Stimulated activated CD4-positive, alpha-beta T cell treated with anti-CD3 and anti-CD28 coated beads, Interleukin-2, amount 100 ng/mL, for 48 hours (primary cell): ENCODE data around the gene CHRNA4.

Source experiments
- DNase-seq, 2 donors: peaks; one replicate each; pipeline ENCODE4 v3.0.0-alpha.2; 2020

Gene CHRNA4

DNA sequence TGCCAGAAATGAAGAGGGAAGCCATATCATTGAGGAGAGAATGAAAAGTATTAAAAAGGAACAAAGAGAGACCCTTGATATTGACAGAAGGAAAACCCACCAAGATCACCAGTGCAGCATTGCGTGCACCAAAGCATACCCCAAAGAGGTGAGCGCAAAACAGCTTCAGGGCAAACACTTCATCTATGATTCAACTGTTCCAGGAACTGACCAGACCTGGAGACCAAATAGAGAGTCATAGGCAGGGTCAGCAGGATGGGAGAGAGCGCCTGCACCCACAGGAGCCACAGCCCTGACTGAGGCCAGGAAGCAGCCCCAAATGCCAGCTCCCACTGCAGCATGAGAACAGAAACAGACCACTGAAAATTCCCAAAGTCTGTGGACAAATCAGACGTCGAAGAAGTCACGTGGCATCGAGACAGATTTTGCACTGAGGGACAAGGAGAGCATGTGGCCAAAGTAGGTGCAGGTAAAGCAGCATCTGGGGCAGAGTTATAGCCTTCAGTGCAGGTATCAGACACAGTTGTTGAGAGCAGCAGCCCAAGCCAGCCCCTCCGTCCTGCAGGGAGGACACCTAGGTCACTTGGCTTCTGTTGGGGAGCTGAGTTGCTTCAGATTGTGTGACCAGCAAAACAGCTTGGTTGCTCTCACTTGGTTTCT, 29.3 kb downstream of the CHRNA4 start:
- no peak for DNase-seq

GRCh38 chr20:63330940-63331339, 30.2 kb downstream of the CHRNA4 start:
- no peak for DNase-seq

- DNase-seq: no peak
Observed at GRCh38 chr20:63330084-63330760, 30.9 kb downstream of the CHRNA4 start.

DNA sequence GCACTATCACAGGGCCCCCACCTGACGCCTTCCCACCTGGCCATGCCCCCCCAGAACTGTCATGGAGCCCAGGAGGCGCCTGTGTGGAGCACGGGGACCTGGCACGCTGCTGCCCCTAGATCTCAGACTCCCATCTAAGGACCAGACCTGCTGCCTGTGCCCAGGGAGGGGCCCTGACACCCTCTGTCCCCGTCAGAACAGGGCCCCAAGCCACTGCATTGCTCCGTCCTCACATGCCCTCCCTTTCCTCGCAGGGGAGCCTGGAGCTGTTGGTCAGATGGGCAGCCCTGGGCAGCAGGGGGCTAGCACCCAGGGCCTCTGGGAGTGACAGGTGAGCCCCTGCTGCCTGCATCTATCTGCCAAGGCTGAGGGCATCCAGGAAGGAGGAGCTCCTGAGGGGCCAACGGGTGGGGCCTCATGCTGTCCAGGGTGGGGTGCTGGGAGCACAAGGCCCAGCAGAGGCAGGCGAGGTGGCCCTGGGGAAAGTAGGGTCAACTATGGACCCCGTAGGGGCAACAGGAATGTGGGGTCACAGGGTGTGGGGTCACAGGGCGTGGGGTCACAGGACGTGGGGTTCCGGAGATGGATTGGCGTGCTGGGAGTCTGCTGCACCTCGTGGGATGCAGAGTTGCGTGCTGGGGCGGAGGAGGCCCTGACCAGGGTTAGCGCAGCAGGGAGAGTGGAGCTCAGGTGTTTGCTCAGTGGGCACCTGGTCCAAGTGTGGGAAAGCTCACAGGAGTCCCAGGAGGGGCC, 31.6 kb downstream of the CHRNA4 start:
- DNase-seq: no peak

DNA sequence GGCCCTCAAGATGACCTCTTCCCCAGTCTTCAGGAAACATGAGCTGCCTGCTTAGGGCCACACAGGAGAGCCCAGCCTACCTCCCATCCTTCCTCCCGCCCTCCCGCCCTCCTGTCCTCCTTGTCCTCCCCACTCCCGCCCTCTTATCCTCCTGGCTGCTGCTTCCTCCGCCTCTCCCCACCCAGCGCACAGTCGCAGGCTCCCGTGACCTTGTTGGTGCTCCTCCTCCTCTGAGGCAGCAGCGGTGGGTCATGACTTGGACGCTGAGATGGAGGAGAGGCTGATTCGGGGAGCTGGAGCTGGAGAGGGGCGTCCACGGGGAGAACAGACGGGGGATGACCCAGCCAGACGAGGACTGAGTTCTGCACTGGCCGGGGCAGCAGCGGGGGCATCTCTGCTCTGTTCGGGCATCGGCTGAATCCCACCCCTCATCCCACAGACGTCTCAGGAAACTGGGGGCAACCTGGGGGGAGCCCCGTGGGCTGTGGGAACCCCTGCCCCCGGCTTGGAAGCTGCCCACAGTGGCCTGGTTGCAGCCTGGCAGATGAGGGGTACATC, 32.4 kb downstream of the CHRNA4 start:
- DNase-seq: no peak

- no peak for DNase-seq
Observed at GRCh38 chr20:63328026-63328700, 33.0 kb downstream of the CHRNA4 start.

DNA sequence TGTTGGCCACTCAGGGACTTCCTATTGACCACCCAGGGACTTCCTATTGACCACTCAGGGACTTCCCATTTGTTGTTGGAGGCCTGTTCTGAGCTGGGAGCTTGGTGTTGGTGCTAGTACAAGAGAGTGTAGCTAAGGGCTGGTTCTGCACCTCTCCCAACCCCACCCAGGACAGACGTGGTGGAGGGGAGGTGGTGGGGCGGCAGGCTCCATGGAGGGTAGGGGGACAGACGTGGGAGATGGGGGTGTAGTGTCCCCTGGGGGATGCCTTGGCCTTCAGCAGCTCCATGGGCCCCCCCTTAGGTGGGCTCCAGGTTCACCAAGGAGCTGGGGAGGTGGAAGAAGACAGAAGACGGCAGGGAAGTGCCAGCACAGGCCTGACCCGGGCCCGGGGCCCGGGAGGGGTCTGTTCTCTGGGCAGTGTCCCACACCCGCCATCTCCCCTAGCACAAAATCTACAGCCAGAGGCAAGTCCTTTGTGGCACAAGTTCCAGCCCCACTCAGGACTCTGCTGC, 33.9 kb downstream of the CHRNA4 start:
- DNase-seq: no peak

DNA sequence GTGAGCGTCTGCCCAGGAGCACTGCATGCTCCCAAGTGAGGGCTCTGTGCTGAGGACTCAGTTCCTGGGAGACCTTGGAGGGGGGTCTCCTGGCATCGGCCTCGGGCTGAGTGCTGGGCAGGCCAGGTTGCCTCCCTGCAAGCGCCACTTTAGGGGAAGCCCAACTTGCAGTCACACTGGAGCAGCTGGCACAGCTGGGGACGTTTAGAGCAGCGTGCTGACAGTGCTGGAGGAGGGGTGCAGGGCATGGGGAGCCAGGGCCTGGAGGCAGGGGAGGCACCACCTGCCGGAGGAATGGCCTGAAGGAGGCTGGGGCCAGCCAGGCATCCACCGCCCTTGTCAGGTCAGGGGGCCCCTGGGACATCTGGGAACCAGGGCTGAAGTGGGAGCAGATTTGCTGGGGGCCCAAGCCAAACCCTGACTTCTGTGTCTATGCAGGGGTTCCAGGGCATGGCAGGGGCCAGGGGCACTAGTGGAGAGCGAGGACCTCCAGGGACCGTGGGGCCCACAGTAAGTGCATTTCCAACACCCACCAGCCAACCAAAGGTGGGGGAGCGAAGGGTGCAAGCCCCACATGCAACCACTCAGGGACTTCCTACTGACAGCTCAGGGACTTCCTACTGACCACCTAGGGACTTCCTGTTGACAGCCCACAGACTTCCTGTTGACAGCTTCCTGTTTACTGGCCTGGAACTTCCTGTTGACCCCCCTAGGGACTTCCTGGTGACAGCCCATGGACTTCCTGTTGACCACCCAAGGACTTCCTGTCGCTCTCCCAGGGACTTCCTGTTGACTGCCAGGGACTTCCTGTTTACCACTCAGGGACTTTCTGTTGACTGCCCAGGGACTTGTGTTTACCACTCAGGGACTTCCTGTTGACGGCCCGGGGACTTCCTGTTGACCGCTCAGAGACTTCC, 34.6 kb downstream of the CHRNA4 start:
- DNase-seq: no peak

DNA sequence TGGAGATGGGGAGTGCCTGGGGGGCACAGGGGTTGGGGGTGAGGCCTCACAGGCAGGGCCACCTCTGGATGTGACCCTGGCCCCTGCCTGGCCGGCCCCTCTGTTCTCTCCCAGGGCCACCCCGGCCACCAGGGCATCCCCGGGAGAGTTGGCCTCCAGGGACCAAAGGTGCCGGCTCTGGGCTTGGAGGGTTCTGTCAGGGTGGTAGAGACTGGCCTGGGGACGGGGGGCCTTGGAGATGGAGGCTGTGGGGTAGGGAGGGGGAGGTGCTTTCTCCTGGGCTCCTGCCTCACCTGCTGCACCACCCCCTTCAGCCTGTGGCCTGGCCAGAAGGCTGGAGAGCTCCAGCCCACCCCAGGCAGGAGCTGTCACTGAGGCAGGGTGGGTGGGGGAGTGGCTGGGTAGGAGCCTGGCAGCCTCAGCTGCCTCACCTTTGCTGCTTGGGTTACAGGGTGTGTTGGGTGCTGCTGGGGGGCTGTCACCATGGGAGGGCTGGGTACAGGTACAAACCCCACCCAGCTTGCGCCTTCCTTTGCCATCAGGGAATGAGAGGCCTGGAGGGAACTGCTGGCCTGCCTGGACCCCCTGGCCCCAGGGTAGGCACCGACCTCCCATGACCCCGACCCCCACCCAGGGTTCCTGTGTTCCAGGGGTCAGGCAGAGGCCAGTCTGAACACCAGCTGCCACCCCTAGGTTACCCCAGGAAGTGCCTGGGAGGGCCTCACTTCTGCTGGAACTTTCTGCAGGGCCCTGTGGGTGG, 35.4 kb downstream of the CHRNA4 start:
- no peak for DNase-seq

DNA sequence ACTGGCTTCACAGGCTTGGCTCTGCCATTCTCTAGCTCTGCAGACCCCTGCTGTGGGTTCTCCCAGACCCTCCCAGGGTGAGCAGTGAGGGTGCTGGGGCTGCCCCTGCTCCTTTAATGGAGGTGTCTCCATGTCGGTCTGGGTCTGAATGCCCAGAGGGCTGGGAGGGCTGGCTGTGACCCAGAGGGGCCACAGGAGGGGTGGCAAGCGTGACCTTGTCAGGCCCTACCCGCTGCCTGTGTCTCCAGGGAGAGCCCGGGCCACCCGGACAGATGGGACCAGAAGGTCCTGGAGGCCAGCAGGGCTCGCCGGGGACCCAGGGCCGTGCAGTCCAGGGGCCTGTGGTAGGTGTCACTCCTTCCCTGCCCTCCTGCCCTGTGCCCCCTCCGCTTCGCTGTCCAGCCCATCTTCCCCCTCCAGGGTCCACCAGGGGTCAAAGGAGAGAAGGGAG, 36.1 kb downstream of the CHRNA4 start:
- no peak for DNase-seq

- DNase-seq: no peak
Observed at GRCh38 chr20:63323357-63323981, 37.7 kb downstream of the CHRNA4 start.

DNA sequence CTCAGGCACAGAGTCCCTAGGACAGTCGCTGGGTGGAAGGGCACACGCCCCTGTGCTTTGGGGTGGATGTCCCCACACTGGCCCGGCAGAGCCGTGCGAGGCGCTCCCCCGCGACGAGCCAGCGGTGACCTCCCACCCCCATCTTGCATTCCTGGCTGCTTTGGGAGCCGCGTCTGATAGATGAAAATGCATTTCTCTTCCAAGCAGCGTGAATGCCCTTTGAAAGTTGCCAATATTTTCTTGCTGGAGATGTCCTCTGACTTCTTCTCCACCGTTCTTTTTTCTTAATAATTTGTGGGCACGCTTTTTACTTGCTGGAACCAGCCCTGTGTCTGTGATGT, 38.2 kb downstream of the CHRNA4 start:
- DNase-seq: no peak

DNA sequence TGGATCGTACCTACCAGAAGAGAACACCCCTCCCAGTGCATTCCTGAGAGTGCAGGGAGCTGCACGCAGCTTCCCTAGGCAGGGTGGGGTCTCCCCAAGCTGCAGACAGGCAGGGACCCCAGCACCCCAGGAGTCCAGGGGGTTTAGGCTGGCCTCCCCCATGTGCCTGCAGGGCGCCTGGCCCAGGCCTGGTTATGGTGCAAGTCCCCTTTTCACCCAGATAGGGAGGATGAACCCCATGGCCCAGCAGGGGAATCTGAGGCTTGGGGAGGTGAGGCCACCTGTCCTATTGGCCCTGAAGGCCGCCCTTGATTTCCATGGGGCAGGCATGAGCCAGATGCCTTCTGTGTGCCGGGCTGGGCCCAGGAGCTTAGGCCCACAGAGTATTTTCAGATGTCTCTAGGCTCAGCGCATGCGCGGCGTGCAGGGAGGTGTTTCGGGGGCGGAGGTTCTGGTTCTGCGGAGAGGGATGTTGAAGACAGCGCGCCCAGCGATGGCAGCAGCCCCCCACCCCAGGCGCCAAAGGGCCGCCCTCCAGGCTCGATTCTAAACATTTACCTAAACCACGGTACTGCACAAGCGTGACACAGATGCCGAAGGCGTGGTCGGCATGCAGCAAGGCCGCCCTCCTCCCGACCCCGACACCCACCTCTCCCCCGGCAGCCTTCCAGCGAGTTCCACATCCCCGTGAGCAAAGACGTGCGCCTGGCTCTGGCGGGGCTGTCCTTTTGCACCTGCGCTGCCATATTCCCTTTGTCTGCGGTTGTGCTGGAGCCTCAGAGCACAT, 38.8 kb downstream of the CHRNA4 start:
- DNase-seq: no peak

DNA sequence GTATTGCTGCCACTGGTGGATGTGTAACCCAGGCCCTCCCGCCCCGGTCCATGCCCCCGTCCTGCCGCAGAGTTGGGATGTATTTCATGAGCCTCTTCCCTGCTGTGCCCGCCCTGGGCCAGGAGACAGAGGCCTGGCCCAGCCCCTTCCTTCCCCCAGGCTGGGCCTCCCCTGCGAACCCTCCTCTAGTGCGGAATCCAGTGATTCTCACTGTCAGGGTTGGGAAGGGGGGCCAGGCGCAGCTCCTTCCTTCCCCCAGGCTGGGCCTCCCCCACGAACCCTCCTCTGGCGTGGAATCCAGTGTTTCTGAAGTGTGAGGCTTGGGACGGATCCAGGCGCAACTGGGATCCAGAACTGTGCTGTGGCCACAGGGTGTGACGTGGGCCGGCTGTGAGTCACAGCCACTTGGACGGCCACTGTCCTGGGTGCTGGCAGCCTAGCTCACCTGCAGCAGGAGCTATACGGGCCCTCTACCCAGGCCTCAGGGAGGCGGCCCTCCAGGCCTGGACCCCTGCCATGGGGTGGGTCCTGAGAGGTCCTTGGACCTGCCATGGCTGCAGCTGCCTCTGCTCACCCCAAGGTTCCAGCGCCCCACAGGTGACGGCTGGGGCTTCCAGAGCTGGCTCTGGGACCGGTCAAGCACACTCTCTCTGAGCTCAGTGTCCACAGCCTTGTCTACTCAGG, 39.9 kb downstream of the CHRNA4 start:
- no peak for DNase-seq

DNA sequence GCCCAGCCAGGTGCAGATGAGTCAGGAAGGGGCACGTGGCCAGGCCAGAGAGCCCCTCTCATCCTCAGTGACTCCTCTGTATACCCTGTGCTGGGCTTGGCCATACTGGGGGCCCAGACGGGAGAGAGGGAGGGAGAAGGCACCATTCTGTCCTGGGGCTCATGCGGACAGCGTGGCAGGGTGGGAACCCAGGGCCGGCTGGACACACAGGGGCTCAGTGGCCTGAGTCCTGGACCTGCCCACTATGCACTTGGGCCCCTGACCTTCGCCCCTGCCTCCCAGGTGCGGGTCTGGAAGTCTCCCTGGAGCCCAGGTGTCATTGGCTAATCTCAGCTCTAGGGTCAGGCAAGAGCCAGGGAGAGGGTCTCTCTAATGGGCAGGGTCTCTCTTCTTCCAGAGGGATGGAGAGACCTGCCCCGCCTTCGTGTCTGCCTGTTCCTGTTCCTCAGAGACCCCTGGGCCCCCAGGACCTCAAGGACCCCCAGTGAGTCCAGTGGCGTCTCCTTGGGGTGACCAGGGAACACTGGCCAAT, 40.5 kb downstream of the CHRNA4 start:
- no peak for DNase-seq

- DNase-seq: no peak
Observed at GRCh38 chr20:63320041-63320511, 41.1 kb downstream of the CHRNA4 start.

- no peak for DNase-seq
Observed at GRCh38 chr20:63319164-63320040, 41.7 kb downstream of the CHRNA4 start.
